Epithelial cell of alveolus of lung (primary cell): ENCODE data around the gene GJA9. TPM values are rescaled to one million over a fixed set of nuclear protein-coding genes. Genes with fewer than 3 reads are reported as not detected.

Experiments
- total RNA-seq: library from RNA; depleted of rRNA; stranded (reverse); fragments of >200 nt; gene quantifications from 2 replicates; pipeline ENCODE4 v1.2.1, GENCODE V29; 2015

The GJA9 gene
- total RNA-seq = not detected in 2 replicates

GRCh38 chr1:38881487-38881886 is at the start of gene GJA9:
Gene GJA9, minus strand, starts transcription at chr1:38881587. Its CDS starts 5,489 bp downstream, at chr1:38876098.

GRCh38 chr1:38873027-38873969 is 8.1 kb downstream of the GJA9 start, which contains the start of gene MYCBP:
Gene MYCBP, minus strand, starts transcription at chr1:38873348. Its CDS starts 43 bp downstream, at chr1:38873305.

GRCh38 chr1:38859561-38860453 is 21.6 kb downstream of the GJA9 start, which contains the start of gene RRAGC:
Gene RRAGC, minus strand, starts transcription at chr1:38859772. Its CDS starts 126 bp downstream, at chr1:38859646.

Other genes with a start within 250 kb of the GJA9 start
- 9.6 and 14.3 TPM in 2 replicates for gene RRAGC, start 21.8 kb downstream of the GJA9 start, total RNA-seq
- gene MYCBP, start 8.2 kb downstream of the GJA9 start, total RNA-seq = 12.5 and 33.7 TPM in 2 replicates
- 0.26 TPM in 1 of 2 replicates, not detected in the other for gene RHBDL2, start 60.2 kb upstream of the GJA9 start, total RNA-seq
- 37.8 and 49.1 TPM in 2 replicates for gene AKIRIN1, start 109.7 kb upstream of the GJA9 start, total RNA-seq
- gene NDUFS5, start 144.8 kb upstream of the GJA9 start, total RNA-seq = 413 and 614 TPM in 2 replicates